ENCODE results near the gene RALGAPA2. TPM values are rescaled to one million over a fixed set of nuclear protein-coding genes. Genes with fewer than 3 reads are reported as not detected.

Gene RALGAPA2
- total RNA-seq, 1 experiment from 2014 or later: 10.8 TPM

DNA sequence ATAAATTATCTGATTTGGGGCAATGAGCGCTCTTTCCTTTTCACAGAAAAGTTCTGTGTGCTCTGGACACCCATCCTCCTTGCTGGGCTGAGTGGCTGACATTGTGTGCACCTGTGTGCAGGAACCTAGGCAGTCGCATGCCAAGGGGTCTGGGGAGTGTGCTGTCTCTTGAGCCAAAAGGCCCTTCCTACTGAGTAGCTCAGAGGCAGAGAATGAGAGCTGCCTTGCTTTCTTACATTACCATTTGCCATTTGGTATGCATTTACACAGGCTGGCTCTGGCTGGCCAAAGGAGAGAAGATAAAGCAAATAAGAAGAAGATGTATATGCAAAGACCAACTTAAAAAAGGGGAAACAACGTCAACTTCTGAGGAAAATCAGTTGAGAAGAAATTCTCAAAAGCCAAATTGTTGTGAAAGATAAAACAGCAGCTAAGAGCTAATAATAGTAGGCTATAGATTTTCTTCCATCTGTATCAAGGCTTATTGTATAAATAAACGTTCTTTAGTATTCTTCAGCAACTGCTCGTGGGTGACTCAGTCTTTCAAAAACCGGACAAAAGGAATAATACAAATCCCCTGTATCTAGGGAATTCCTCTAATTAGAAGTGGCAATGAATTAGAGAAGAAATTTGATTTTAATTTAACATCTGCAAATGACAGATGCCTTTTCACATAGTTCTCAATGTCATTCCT is 222.6 kb downstream of the RALGAPA2 start:
- Histone ChIP-seq H3K27ac (ENCODE audit: low read depth, low read length) (no peak overlapping the region), H4K20me1 (ENCODE audit: insufficient read depth) (no peaks in the 10 kb centered on the region), H3K36me3 (ENCODE audit: control insufficient read depth in 1 of 2, insufficient read depth in 2 of 2, low read length in 2 of 2) (no peaks in the 10 kb centered on the region), H3K27me3 (ENCODE audit: insufficient read depth, low read length) (no peaks in the 10 kb centered on the region), H3K4me2 (ENCODE audit: low read length) (no peak overlapping the region), H3K9me3 (ENCODE audit: control insufficient read depth in 1 of 2, insufficient read depth in 1 of 2, low read depth in 1 of 2, low read length in 2 of 2) (no peaks in the 10 kb centered on the region), H2AFZ (ENCODE audit: low read depth, low read length, poor library complexity, severe bottlenecking) (no peak overlapping the region), H3K79me2 (ENCODE audit: insufficient read depth, low read length) (no peaks in the 10 kb centered on the region), H3K4me3 (replicated peaks in 1 of 2; ENCODE audit: low read depth in 1 of 2, low read length in 2 of 2) (no peak overlapping the region), H3K9me2 (ENCODE audit: insufficient read depth) (no peaks in the 10 kb centered on the region), H3K9ac (ENCODE audit: low read length) (no peak overlapping the region), H3K4me1 (ENCODE audit: control insufficient read depth in 1 of 2, insufficient read depth in 2 of 2, low read length in 2 of 2) (no peaks in the 10 kb centered on the region)
- no peak for DNase-seq (ENCODE audit: low read depth, low spot score)
- ChIA-PET RAD21 (ENCODE audit: low non-redundant PET in 1 of 2, low total read pairs in 2 of 2, uncharacterized antibody in 2 of 2, unreplicated experiment in 2 of 2) (no interaction called here), POLR2A (no interaction called here), CTCF (no interaction called here)
- no peak for ATAC-seq
- intact Hi-C loops (cut with micrococcal nuclease): no loop called here
- BruUV-seq (replicated peaks): no TSS peak
- TF ChIP-seq YY1 (IDR thresholded peaks at IDR 0.05; ENCODE audit: extremely low read depth, insufficient replicate concordance, low read depth, low read length) (no peak), TCF7L2 (IDR thresholded peaks at IDR 0.05; ENCODE audit: borderline replicate concordance, extremely low read depth, insufficient read depth, insufficient read length) (no peak), EZH2phosphoT487 (IDR thresholded peaks at IDR 0.05; ENCODE audit: borderline replicate concordance) (no peak), SRF (IDR thresholded peaks at IDR 0.05; ENCODE audit: low read depth) (no peak), ZNF274 (IDR thresholded peaks at IDR 0.05; ENCODE audit: low read depth, low read length) (no peak), CBX3 (IDR thresholded peaks at IDR 0.05; ENCODE audit: low read depth) (no peak), EZH2 (IDR thresholded peaks at IDR 0.05) (no peak), CEBPB (IDR thresholded peaks at IDR 0.05; ENCODE audit: low read depth) (no peak), ELF1 (IDR thresholded peaks at IDR 0.05; ENCODE audit: borderline replicate concordance, low read depth) (no peak), POLR2AphosphoS5 (IDR thresholded peaks at IDR 0.05; ENCODE audit: low read depth, low read length) (no peak)
- TF ChIP-seq, protein P1, sequence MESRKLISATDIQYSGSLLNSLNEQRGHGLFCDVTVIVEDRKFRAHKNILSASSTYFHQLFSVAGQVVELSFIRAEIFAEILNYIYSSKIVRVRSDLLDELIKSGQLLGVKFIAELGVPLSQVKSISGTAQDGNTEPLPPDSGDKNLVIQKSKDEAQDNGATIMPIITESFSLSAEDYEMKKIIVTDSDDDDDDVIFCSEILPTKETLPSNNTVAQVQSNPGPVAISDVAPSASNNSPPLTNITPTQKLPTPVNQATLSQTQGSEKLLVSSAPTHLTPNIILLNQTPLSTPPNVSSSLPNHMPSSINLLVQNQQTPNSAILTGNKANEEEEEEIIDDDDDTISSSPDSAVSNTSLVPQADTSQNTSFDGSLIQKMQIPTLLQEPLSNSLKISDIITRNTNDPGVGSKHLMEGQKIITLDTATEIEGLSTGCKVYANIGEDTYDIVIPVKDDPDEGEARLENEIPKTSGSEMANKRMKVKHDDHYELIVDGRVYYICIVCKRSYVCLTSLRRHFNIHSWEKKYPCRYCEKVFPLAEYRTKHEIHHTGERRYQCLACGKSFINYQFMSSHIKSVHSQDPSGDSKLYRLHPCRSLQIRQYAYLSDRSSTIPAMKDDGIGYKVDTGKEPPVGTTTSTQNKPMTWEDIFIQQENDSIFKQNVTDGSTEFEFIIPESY (IDR thresholded peaks at IDR 0.05; ENCODE audit: extremely low read depth, insufficient replicate concordance, low read length): no peak
- TF ChIP-seq, protein P2, sequence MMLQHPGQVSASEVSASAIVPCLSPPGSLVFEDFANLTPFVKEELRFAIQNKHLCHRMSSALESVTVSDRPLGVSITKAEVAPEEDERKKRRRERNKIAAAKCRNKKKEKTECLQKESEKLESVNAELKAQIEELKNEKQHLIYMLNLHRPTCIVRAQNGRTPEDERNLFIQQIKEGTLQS (IDR thresholded peaks at IDR 0.05): no peak
- TF ChIP-seq, protein P3, sequence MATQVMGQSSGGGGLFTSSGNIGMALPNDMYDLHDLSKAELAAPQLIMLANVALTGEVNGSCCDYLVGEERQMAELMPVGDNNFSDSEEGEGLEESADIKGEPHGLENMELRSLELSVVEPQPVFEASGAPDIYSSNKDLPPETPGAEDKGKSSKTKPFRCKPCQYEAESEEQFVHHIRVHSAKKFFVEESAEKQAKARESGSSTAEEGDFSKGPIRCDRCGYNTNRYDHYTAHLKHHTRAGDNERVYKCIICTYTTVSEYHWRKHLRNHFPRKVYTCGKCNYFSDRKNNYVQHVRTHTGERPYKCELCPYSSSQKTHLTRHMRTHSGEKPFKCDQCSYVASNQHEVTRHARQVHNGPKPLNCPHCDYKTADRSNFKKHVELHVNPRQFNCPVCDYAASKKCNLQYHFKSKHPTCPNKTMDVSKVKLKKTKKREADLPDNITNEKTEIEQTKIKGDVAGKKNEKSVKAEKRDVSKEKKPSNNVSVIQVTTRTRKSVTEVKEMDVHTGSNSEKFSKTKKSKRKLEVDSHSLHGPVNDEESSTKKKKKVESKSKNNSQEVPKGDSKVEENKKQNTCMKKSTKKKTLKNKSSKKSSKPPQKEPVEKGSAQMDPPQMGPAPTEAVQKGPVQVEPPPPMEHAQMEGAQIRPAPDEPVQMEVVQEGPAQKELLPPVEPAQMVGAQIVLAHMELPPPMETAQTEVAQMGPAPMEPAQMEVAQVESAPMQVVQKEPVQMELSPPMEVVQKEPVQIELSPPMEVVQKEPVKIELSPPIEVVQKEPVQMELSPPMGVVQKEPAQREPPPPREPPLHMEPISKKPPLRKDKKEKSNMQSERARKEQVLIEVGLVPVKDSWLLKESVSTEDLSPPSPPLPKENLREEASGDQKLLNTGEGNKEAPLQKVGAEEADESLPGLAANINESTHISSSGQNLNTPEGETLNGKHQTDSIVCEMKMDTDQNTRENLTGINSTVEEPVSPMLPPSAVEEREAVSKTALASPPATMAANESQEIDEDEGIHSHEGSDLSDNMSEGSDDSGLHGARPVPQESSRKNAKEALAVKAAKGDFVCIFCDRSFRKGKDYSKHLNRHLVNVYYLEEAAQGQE (IDR thresholded peaks at IDR 0.05; ENCODE audit: low read depth): no peak

All from HCT116 (cell line).